ENCODE measurements around the gene CROCC.
"Not testable (repeated sequence)": the region's sequence is repeated elsewhere in the genome, so short reads cannot be mapped to it uniquely, and the experiment has no call there.

Gene CROCC

GRCh38 chr1:16921391-16922185 is at the start of gene CROCC:
TSS of gene CROCC (plus strand) at chr1:16921931. CDS start at chr1:16922019, 88 bp downstream.
- DNase-seq: no peak

- DNase-seq: not testable (repeated sequence)
Measured at GRCh38 chr1:16872152-16873075, 49.3 kb upstream of the CROCC start.

- DNase-seq: not testable (repeated sequence)
Measured at GRCh38 chr1:16873076-16873879, 48.5 kb upstream of the CROCC start.

GRCh38 chr1:16874968-16875765 is 46.6 kb upstream of the CROCC start:
- DNase-seq: not testable (repeated sequence)

- DNase-seq: not testable (repeated sequence)
Measured at GRCh38 chr1:16881742-16882141, 40.0 kb upstream of the CROCC start.

GRCh38 chr1:16882986-16883385 is 38.7 kb upstream of the CROCC start:
- no peak for DNase-seq

- not testable (repeated sequence) for DNase-seq
Measured at GRCh38 chr1:16884487-16884886, 37.2 kb upstream of the CROCC start.

GRCh38 chr1:16886860-16887605 is 34.7 kb upstream of the CROCC start:
- no peak for DNase-seq

- DNase-seq: no peak
Measured at GRCh38 chr1:16888860-16889816, 32.6 kb upstream of the CROCC start.

- not testable (repeated sequence) for DNase-seq
Measured at GRCh38 chr1:16890539-16891021, 31.2 kb upstream of the CROCC start.

GRCh38 chr1:16891057-16891456 is 30.7 kb upstream of the CROCC start:
- not testable (repeated sequence) for DNase-seq

- DNase-seq: not testable (repeated sequence)
Measured at GRCh38 chr1:16892978-16893525, 28.7 kb upstream of the CROCC start.

GRCh38 chr1:16893796-16894195 is 27.9 kb upstream of the CROCC start:
- not testable (repeated sequence) for DNase-seq

- not testable (repeated sequence) for DNase-seq
Measured at GRCh38 chr1:16894338-16894737, 27.4 kb upstream of the CROCC start.

- DNase-seq: not testable (repeated sequence)
Measured at GRCh38 chr1:16895233-16895597, 26.5 kb upstream of the CROCC start.

- DNase-seq: peak; percentile 78
Measured at GRCh38 chr1:16895598-16896315, 26.0 kb upstream of the CROCC start, which contains the start of gene RNU1-2. TSS of gene RNU1-2 (plus strand) at chr1:16895980.

- peak; percentile 66 for DNase-seq
Measured at GRCh38 chr1:16896316-16897055, 25.2 kb upstream of the CROCC start.

GRCh38 chr1:16897653-16898052 is 24.1 kb upstream of the CROCC start:
- not testable (repeated sequence) for DNase-seq

All from NK-92 treated with Interleukin-12 subunit alpha and Interleukin-12 subunit beta, amount 100 ng/mL, for 24 hours (cell line).